ENCODE results near the gene PALLD. TPM values are rescaled to one million over a fixed set of nuclear protein-coding genes. Genes with fewer than 3 reads are reported as not detected.
"Not testable (repeated sequence)": the region's sequence is repeated elsewhere in the genome, so short reads cannot be mapped to it uniquely, and the experiment has no call there.

The PALLD gene
- total RNA-seq, 4 donors from 2014 or later: 71.8 to 106 (median 83.3) TPM

- Histone ChIP-seq H3K27ac (no peak overlapping the region), H3K9me3 (no peaks in the 10 kb centered on the region), H3K4me1 (peaks cover 18% of the 10 kb centered on the region), H3K27me3 (no peaks in the 10 kb centered on the region), H3K36me3 (no peaks in the 10 kb centered on the region), H3K4me3 (no peak overlapping the region)
- no peak for DNase-seq (ENCODE audit: low spot score in 2 of 2)
- TF ChIP-seq POLR2A (IDR thresholded peaks at IDR 0.05): no peak
- no peak for TF ChIP-seq POLR2AphosphoS5 (IDR thresholded peaks at IDR 0.05)
- no peak for TF ChIP-seq EP300 (IDR thresholded peaks at IDR 0.05)
- no peak for TF ChIP-seq CTCF (IDR thresholded peaks at IDR 0.05)
- 94% methylated on average over 4 of the region's 4 CpGs for WGBS
Observed at GRCh38 chr4:168802222-168802621, 305.4 kb downstream of the PALLD start.

- not testable (repeated sequence) for H3K4me3 ChIP-seq; H3K27ac ChIP-seq; H3K4me1 ChIP-seq; DNase-seq (ENCODE audit: low spot score in 2 of 2); H3K9me3 ChIP-seq; H3K27me3 ChIP-seq; H3K36me3 ChIP-seq
- WGBS: 80% methylated on average over 5 of the region's 5 CpGs
Observed at GRCh38 chr4:168803052-168803451, 306.2 kb downstream of the PALLD start.

GRCh38 chr4:168803732-168804131, 306.9 kb downstream of the PALLD start:
- Histone ChIP-seq H3K36me3 (no peaks in the 10 kb centered on the region), H3K27ac (peak overlapping the region; percentile 75), H3K27me3 (no peaks in the 10 kb centered on the region), H3K4me1 (peaks cover 10% of the 10 kb centered on the region), H3K4me3 (no peak overlapping the region), H3K9me3 (no peaks in the 10 kb centered on the region)
- DNase-seq (ENCODE audit: low spot score in 2 of 2): no peak
- TF ChIP-seq CTCF (IDR thresholded peaks at IDR 0.05): no peak
- TF ChIP-seq POLR2A (IDR thresholded peaks at IDR 0.05): no peak
- no peak for TF ChIP-seq EP300 (IDR thresholded peaks at IDR 0.05)
- no peak for TF ChIP-seq POLR2AphosphoS5 (IDR thresholded peaks at IDR 0.05)
- 36% methylated on average over 4 of the region's 4 CpGs for WGBS

- Histone ChIP-seq H3K4me1 (peaks cover 10% of the 10 kb centered on the region), H3K27me3 (no peaks in the 10 kb centered on the region), H3K4me3 (no peak overlapping the region), H3K9me3 (no peaks in the 10 kb centered on the region), H3K36me3 (no peaks in the 10 kb centered on the region), H3K27ac (peak overlapping the region; percentile 75)
- TF ChIP-seq POLR2AphosphoS5 (IDR thresholded peaks at IDR 0.05): no peak
- no peak for TF ChIP-seq EP300 (IDR thresholded peaks at IDR 0.05)
- TF ChIP-seq POLR2A (IDR thresholded peaks at IDR 0.05): no peak
- no peak for TF ChIP-seq CTCF (IDR thresholded peaks at IDR 0.05)
- 70% methylated on average over 3 of the region's 3 CpGs for WGBS
- no peak for DNase-seq (ENCODE audit: low spot score in 2 of 2)
Observed at GRCh38 chr4:168804146-168804545, 307.3 kb downstream of the PALLD start.

- Histone ChIP-seq H3K4me1 (peaks cover 10% of the 10 kb centered on the region), H3K9me3 (no peaks in the 10 kb centered on the region), H3K27ac (no peak overlapping the region), H3K36me3 (no peaks in the 10 kb centered on the region), H3K27me3 (no peaks in the 10 kb centered on the region), H3K4me3 (no peak overlapping the region)
- DNase-seq (ENCODE audit: low spot score in 2 of 2): no peak
- TF ChIP-seq EP300 (IDR thresholded peaks at IDR 0.05) (no peak), POLR2AphosphoS5 (IDR thresholded peaks at IDR 0.05) (no peak), CTCF (IDR thresholded peaks at IDR 0.05) (no peak), POLR2A (IDR thresholded peaks at IDR 0.05) (no peak)
- WGBS: 79% methylated on average over 5 of the region's 5 CpGs
Observed at GRCh38 chr4:168805341-168805740, 308.5 kb downstream of the PALLD start.

- H3K36me3 ChIP-seq; H3K9me3 ChIP-seq; DNase-seq (ENCODE audit: low spot score in 2 of 2); H3K4me3 ChIP-seq; H3K27me3 ChIP-seq; H3K27ac ChIP-seq: not testable (repeated sequence)
- 87% methylated on average over 4 of the region's 4 CpGs for WGBS
- H3K4me1 ChIP-seq: peaks cover 10% of the 10 kb centered on the region
Observed at GRCh38 chr4:168806247-168806646, 309.4 kb downstream of the PALLD start.

All from suprapubic skin (tissue), 4 donors.